Smooth muscle cell (in vitro differentiated cells): ENCODE data around the gene RNF126. TPM values are rescaled to one million over a fixed set of nuclear protein-coding genes. Genes with fewer than 3 reads are reported as not detected.

Source experiments
- DNase-seq: peaks from one replicate; lab custom pipeline; 2025; ENCODE audit not compliant: unreplicated experiment; lab: John Stamatoyannopoulos, UW
- H2AFZ ChIP-seq: fragments of 200-600 bp; sonication (generic); 2 replicates; pipeline ENCODE4 v1.6.0; 2016; ENCODE audit warnings: antibody characterized with exemption, low read depth, mild to moderate bottlenecking
- H3F3A ChIP-seq: fragments of 200-600 bp; sonication (generic); 2 replicates; pipeline ENCODE4 v1.6.0; 2017; ENCODE audit warnings: antibody characterized with exemption, low read depth
- H3K27ac ChIP-seq: fragments of 200-600 bp; sonication (generic); 2 replicates; pipeline ENCODE4 v1.5.1; 2016; ENCODE audit warnings: low read depth, mild to moderate bottlenecking
- H3K27me3 ChIP-seq: fragments of 200-600 bp; sonication (generic); 2 replicates; pipeline ENCODE4 v1.6.1; 2016; ENCODE audit warnings: low read depth, mild to moderate bottlenecking
- H3K36me3 ChIP-seq: fragments of 200-600 bp; sonication (generic); 2 replicates; pipeline ENCODE4 v1.5.1; 2016; ENCODE audit warnings: low read depth
- H3K4me1 ChIP-seq: fragments of 200-600 bp; sonication (generic); 2 replicates; pipeline ENCODE4 v1.5.1; 2016; ENCODE audit warnings: low read depth
- H3K4me2 ChIP-seq: fragments of 200-600 bp; sonication (generic); 2 replicates; pipeline ENCODE4 v1.6.0; 2016; ENCODE audit warnings: mild to moderate bottlenecking
- H3K4me3 ChIP-seq: fragments of 200-600 bp; sonication (generic); 2 replicates; pipeline ENCODE4 v1.5.1; 2016; ENCODE audit warnings: mild to moderate bottlenecking
- H3K79me2 ChIP-seq: fragments of 200-600 bp; sonication (generic); 2 replicates; pipeline ENCODE4 v1.6.0; 2016; ENCODE audit warnings: low read depth, mild to moderate bottlenecking
- H3K9ac ChIP-seq: fragments of 200-600 bp; sonication (generic); 2 replicates; pipeline ENCODE4 v1.6.0; 2016; ENCODE audit warnings: low read depth
- H3K9me3 ChIP-seq: fragments of 200-600 bp; sonication (generic); replicated peaks from 2 replicates; pipeline ENCODE4 v1.5.1; 2016; ENCODE audit warnings: low read depth
- H4K20me1 ChIP-seq: fragments of 200-600 bp; sonication (generic); 2 replicates; pipeline ENCODE4 v1.6.0; 2016; ENCODE audit warnings: low read depth
- CTCF ChIP-seq: fragments of 200-600 bp; sonication (generic); IDR thresholded peaks from 2 replicates; pipeline ENCODE4 v1.5.1; 2017; ENCODE audit warnings: borderline replicate concordance, mild to moderate bottlenecking, antibody characterized with exemption; ENCODE audit not compliant: insufficient read depth, poor library complexity, severe bottlenecking
- WGBS: methylation state at CpG from one replicate; pipeline ENCODE4 v1.1.7; 2016; ENCODE audit warnings: low lambda C conversion rate; 5-methylcytosine and 5-hydroxymethylcytosine counted together
- polyA plus RNA-seq: library from polyadenylated mRNA; unstranded; fragments of >200 nt; fragmentation: Nextera tagmentation; extraction: Ambion mirVana; gene quantifications from 2 replicates; pipeline ENCODE4 v1.2.1, GENCODE V29; 2016
- total RNA-seq: library from RNA; depleted of rRNA; stranded (reverse); fragments of >200 nt; gene quantifications from 2 replicates; pipeline ENCODE4 v1.2.3, GENCODE V29; 2014

RNF126 gene
- total and polyA plus RNA-seq, 2 experiments from 2014 or later: 19.8 to 60.4 TPM

- Histone ChIP-seq H3K4me2 (no peak overlapping the region), H3F3A (no peaks in the 10 kb centered on the region), H3K36me3 (no peaks in the 10 kb centered on the region), H3K9me3 (no peaks in the 10 kb centered on the region), H2AFZ (no peak overlapping the region), H3K4me3 (no peak overlapping the region), H3K27ac (no peak overlapping the region), H3K4me1 (no peaks in the 10 kb centered on the region), H3K27me3 (no peaks in the 10 kb centered on the region), H4K20me1 (no peaks in the 10 kb centered on the region), H3K9ac (no peak overlapping the region), H3K79me2 (no peaks in the 10 kb centered on the region)
- WGBS: 94% methylated on average over 15 of the region's 25 CpGs
- no peak for DNase-seq
- TF ChIP-seq CTCF: no peak
Observed at GRCh38 chr19:601790-602189, 61.2 kb downstream of the RNF126 start.

GRCh38 chr19:601310-601709 is 61.7 kb downstream of the RNF126 start:
- H3K4me2 ChIP-seq: no peak overlapping the region
- H3K27me3 ChIP-seq: no peaks in the 10 kb centered on the region
- 94% methylated on average over 28 of the region's 28 CpGs for WGBS
- DNase-seq: no peak
- no peaks in the 10 kb centered on the region for H4K20me1 ChIP-seq
- TF ChIP-seq CTCF: no peak
- H3F3A ChIP-seq: no peaks in the 10 kb centered on the region
- H3K27ac ChIP-seq: no peak overlapping the region
- no peaks in the 10 kb centered on the region for H3K9me3 ChIP-seq
- H3K79me2 ChIP-seq: no peaks in the 10 kb centered on the region
- H3K4me3 ChIP-seq: no peak overlapping the region
- H3K4me1 ChIP-seq: no peaks in the 10 kb centered on the region
- H3K36me3 ChIP-seq: no peaks in the 10 kb centered on the region
- H2AFZ ChIP-seq: no peak overlapping the region
- no peak overlapping the region for H3K9ac ChIP-seq

Other genes starting within 250 kb of the RNF126 start
- 10.8 and 15.6 TPM in 2 replicates for gene SHC2, start 202.2 kb downstream of the RNF126 start, total RNA-seq
- gene SHC2, start 202.2 kb downstream of the RNF126 start, polyA plus RNA-seq: 29.3 and 34.5 TPM in 2 replicates
- not detected in 2 replicates for gene MADCAM1, start 166.7 kb downstream of the RNF126 start, total RNA-seq
- 0.24 TPM in 1 of 2 replicates, not detected in the other for gene MADCAM1, start 166.7 kb downstream of the RNF126 start, polyA plus RNA-seq
- 14.6 and 20.5 TPM in 2 replicates for gene TPGS1, start 155.7 kb downstream of the RNF126 start, total RNA-seq
- 49.3 and 51.3 TPM in 2 replicates for gene TPGS1, start 155.7 kb downstream of the RNF126 start, polyA plus RNA-seq
- gene CDC34, start 131.5 kb downstream of the RNF126 start, total RNA-seq: 67.7 and 72.7 TPM in 2 replicates
- gene CDC34, start 131.5 kb downstream of the RNF126 start, polyA plus RNA-seq: 151 and 159 TPM in 2 replicates
- gene GZMM, start 119.2 kb downstream of the RNF126 start, total RNA-seq: not detected in 2 replicates
- gene GZMM, start 119.2 kb downstream of the RNF126 start, polyA plus RNA-seq: 0.23 and 0.64 TPM in 2 replicates
- gene BSG, start 90.6 kb downstream of the RNF126 start, total RNA-seq: 431 and 469 TPM in 2 replicates
- gene BSG, start 90.6 kb downstream of the RNF126 start, polyA plus RNA-seq: 971 and 1,057 TPM in 2 replicates
- 0.27 and 0.81 TPM in 2 replicates for gene HCN2, start 73.3 kb downstream of the RNF126 start, total RNA-seq
- gene HCN2, start 73.3 kb downstream of the RNF126 start, polyA plus RNA-seq: 0.12 and 0.49 TPM in 2 replicates
- gene POLRMT, start 29.7 kb downstream of the RNF126 start, total RNA-seq: 15.2 and 23.8 TPM in 2 replicates
- 65.3 and 74.2 TPM in 2 replicates for gene POLRMT, start 29.7 kb downstream of the RNF126 start, polyA plus RNA-seq
- not detected in 2 replicates for gene FGF22, start 23.3 kb downstream of the RNF126 start, total RNA-seq
- 0.18 TPM in 2 replicates for gene FGF22, start 23.3 kb downstream of the RNF126 start, polyA plus RNA-seq
- gene FSTL3, start 13.2 kb upstream of the RNF126 start, total RNA-seq: 117 and 132 TPM in 2 replicates
- 153 and 172 TPM in 2 replicates for gene FSTL3, start 13.2 kb upstream of the RNF126 start, polyA plus RNA-seq
- gene PRSS57, start 32.2 kb upstream of the RNF126 start, total RNA-seq: not detected in 2 replicates
- gene PRSS57, start 32.2 kb upstream of the RNF126 start, polyA plus RNA-seq: not detected in 2 replicates
- gene PALM, start 45.7 kb upstream of the RNF126 start, total RNA-seq: 11.1 and 17.1 TPM in 2 replicates
- gene PALM, start 45.7 kb upstream of the RNF126 start, polyA plus RNA-seq: 16.6 and 21.3 TPM in 2 replicates
- gene MISP, start 87.9 kb upstream of the RNF126 start, total RNA-seq: 1.7 and 10.2 TPM in 2 replicates
- 1.2 and 8.0 TPM in 2 replicates for gene MISP, start 87.9 kb upstream of the RNF126 start, polyA plus RNA-seq
- 123 and 167 TPM in 2 replicates for gene PTBP1, start 134.2 kb upstream of the RNF126 start, total RNA-seq
- 226 and 238 TPM in 2 replicates for gene PTBP1, start 134.2 kb upstream of the RNF126 start, polyA plus RNA-seq
- gene PLPPR3, start 158.7 kb upstream of the RNF126 start, total RNA-seq: 6.5 and 10.7 TPM in 2 replicates
- gene PLPPR3, start 158.7 kb upstream of the RNF126 start, polyA plus RNA-seq: 13.7 and 14.7 TPM in 2 replicates
- 0.45 and 8.0 TPM in 2 replicates for gene AZU1, start 164.6 kb upstream of the RNF126 start, total RNA-seq
- gene AZU1, start 164.6 kb upstream of the RNF126 start, polyA plus RNA-seq: 0.32 and 2.2 TPM in 2 replicates
- gene PRTN3, start 177.8 kb upstream of the RNF126 start, total RNA-seq: not detected in 2 replicates
- gene PRTN3, start 177.8 kb upstream of the RNF126 start, polyA plus RNA-seq: not detected in 2 replicates
- not detected in 2 replicates for gene ELANE, start 189.1 kb upstream of the RNF126 start, total RNA-seq
- gene ELANE, start 189.1 kb upstream of the RNF126 start, polyA plus RNA-seq: not detected in 2 replicates
- not detected in 2 replicates for gene CFD, start 196.4 kb upstream of the RNF126 start, total RNA-seq
- gene CFD, start 196.4 kb upstream of the RNF126 start, polyA plus RNA-seq: 0.34 and 1.9 TPM in 2 replicates
- 19.0 and 25.2 TPM in 2 replicates for gene MED16, start 230.0 kb upstream of the RNF126 start, total RNA-seq
- 86.8 and 87.1 TPM in 2 replicates for gene MED16, start 230.0 kb upstream of the RNF126 start, polyA plus RNA-seq
- not detected in 2 replicates for gene RNU6-9, start 230.3 kb upstream of the RNF126 start, total RNA-seq
- not detected in 2 replicates for gene RNU6-9, start 230.3 kb upstream of the RNF126 start, polyA plus RNA-seq